KMS-11 (cell line): ENCODE results near the gene CRLF2.
"Not testable (repeated sequence)": the region's sequence is repeated elsewhere in the genome, so short reads cannot be mapped to it uniquely, and the experiment has no call there.

ENCODE experiments used
- H2AFZ ChIP-seq: fragments of 200-600 bp; sonication (generic); 2 replicates; pipeline ENCODE4 v1.6.1; 2016; ENCODE audit warnings: antibody characterized with exemption, mixed run types, low read depth
- H3K27ac ChIP-seq: fragments of 200-600 bp; sonication (generic); 2 replicates; pipeline ENCODE4 v1.6.1; 2016; ENCODE audit warnings: mild to moderate bottlenecking, mixed run types
- H3K27me3 ChIP-seq: fragments of 200-600 bp; sonication (generic); 2 replicates; pipeline ENCODE4 v1.6.1; 2017; ENCODE audit warnings: mild to moderate bottlenecking, low read depth, mixed run types, moderate library complexity; ENCODE audit not compliant: insufficient read depth
- H3K36me3 ChIP-seq: fragments of 200-600 bp; sonication (generic); 2 replicates; pipeline ENCODE4 v1.6.1; 2017; ENCODE audit warnings: mild to moderate bottlenecking, mixed run types; ENCODE audit not compliant: insufficient read depth
- H3K4me1 ChIP-seq: fragments of 200-600 bp; sonication (generic); 2 replicates; pipeline ENCODE4 v1.6.1; 2016; ENCODE audit warnings: mild to moderate bottlenecking, low read depth, mixed run types; ENCODE audit not compliant: poor library complexity, severe bottlenecking
- H3K4me2 ChIP-seq: fragments of 200-600 bp; sonication (generic); 2 replicates; pipeline ENCODE4 v1.7.0; 2016; ENCODE audit warnings: mild to moderate bottlenecking, mixed run types
- H3K4me3 ChIP-seq: fragments of 200-600 bp; sonication (generic); IDR thresholded peaks from 2 replicates; pipeline ENCODE4 v1.6.1; 2017; ENCODE audit warnings: low read depth, low read length, mixed read lengths; ENCODE audit not compliant: insufficient read depth
- H3K79me2 ChIP-seq: fragments of 200-600 bp; sonication (generic); 2 replicates; pipeline ENCODE4 v1.6.1; 2016; ENCODE audit warnings: low read depth, mixed run types; ENCODE audit not compliant: insufficient read depth
- H3K9ac ChIP-seq: fragments of 200-600 bp; sonication (generic); 2 replicates; pipeline ENCODE4 v1.6.1; 2016; ENCODE audit warnings: mild to moderate bottlenecking, mixed run types
- H4K20me1 ChIP-seq: fragments of 200-600 bp; sonication (generic); 2 replicates; pipeline ENCODE4 v1.6.1; 2016; ENCODE audit warnings: mild to moderate bottlenecking, mixed run types; ENCODE audit not compliant: insufficient read depth
- TF ChIP-seq, protein P1 (sequence below): fragments of 200-600 bp; sonication (generic); conservative IDR thresholded peaks from 2 replicates; pipeline ENCODE4 v1.6.1; 2017; ENCODE audit warnings: low read depth, mild to moderate bottlenecking, antibody characterized with exemption, low read length, moderate library complexity, mixed read lengths

The CRLF2 gene

GRCh38 chrX:1178580-1179057 is 33.8 kb downstream of the CRLF2 start:
- no peak overlapping the region for H3K4me3 ChIP-seq
- no peaks in the 10 kb centered on the region for H3K4me1 ChIP-seq
- no peaks in the 10 kb centered on the region for H4K20me1 ChIP-seq
- H3K9ac ChIP-seq, result no peak overlapping the region
- no peaks in the 10 kb centered on the region for H3K79me2 ChIP-seq
- TF ChIP-seq, protein P1, sequence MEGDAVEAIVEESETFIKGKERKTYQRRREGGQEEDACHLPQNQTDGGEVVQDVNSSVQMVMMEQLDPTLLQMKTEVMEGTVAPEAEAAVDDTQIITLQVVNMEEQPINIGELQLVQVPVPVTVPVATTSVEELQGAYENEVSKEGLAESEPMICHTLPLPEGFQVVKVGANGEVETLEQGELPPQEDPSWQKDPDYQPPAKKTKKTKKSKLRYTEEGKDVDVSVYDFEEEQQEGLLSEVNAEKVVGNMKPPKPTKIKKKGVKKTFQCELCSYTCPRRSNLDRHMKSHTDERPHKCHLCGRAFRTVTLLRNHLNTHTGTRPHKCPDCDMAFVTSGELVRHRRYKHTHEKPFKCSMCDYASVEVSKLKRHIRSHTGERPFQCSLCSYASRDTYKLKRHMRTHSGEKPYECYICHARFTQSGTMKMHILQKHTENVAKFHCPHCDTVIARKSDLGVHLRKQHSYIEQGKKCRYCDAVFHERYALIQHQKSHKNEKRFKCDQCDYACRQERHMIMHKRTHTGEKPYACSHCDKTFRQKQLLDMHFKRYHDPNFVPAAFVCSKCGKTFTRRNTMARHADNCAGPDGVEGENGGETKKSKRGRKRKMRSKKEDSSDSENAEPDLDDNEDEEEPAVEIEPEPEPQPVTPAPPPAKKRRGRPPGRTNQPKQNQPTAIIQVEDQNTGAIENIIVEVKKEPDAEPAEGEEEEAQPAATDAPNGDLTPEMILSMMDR, result no peak
- no peaks in the 10 kb centered on the region for H3K36me3 ChIP-seq
- no peak overlapping the region for H3K27ac ChIP-seq
- no peak overlapping the region for H2AFZ ChIP-seq
- H3K4me2 ChIP-seq, result no peak overlapping the region
- no peaks in the 10 kb centered on the region for H3K27me3 ChIP-seq

DNA sequence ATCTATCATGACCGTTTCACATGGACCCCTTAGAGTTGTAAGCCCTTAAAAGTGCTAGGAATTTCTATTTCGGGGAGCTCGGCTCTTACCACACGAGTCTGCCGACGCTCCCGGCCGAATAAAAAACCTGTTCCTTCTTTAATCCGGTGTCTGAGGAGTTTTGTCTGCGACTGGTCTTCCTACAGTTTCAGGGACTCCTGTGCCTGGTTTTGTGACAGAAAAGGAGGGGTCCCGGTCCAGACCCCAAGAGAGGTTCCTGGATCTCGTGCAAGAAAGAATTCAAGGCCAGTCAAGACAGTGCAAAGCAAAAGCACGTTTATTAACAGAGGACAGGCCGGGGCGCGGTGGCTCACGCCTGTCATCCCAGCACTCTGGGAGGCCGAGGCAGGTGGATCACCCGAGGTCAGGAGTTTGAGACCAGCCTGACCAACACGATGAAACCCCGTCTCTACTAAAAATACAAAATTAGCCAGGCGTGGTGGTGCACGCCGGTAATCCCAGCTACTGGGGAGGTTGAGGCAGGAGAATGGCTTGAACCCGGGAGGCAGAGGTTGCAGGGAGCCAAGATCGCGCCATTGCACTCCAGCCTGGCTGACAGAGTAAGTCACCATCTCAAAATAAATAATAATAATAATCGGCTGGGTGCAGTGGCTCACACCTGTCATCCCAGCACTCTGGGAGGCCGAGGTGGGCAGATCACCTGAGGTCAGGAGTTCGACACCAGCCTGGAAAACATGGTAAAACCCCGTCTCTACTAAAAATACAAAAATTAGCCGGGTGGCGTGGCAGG is 35.7 kb downstream of the CRLF2 start:
- not testable (repeated sequence) for H3K27ac ChIP-seq, H3K4me3 ChIP-seq, H3K4me1 ChIP-seq, H3K9ac ChIP-seq, H3K4me2 ChIP-seq, H4K20me1 ChIP-seq, H3K27me3 ChIP-seq, H3K36me3 ChIP-seq, H2AFZ ChIP-seq, H3K79me2 ChIP-seq

DNA sequence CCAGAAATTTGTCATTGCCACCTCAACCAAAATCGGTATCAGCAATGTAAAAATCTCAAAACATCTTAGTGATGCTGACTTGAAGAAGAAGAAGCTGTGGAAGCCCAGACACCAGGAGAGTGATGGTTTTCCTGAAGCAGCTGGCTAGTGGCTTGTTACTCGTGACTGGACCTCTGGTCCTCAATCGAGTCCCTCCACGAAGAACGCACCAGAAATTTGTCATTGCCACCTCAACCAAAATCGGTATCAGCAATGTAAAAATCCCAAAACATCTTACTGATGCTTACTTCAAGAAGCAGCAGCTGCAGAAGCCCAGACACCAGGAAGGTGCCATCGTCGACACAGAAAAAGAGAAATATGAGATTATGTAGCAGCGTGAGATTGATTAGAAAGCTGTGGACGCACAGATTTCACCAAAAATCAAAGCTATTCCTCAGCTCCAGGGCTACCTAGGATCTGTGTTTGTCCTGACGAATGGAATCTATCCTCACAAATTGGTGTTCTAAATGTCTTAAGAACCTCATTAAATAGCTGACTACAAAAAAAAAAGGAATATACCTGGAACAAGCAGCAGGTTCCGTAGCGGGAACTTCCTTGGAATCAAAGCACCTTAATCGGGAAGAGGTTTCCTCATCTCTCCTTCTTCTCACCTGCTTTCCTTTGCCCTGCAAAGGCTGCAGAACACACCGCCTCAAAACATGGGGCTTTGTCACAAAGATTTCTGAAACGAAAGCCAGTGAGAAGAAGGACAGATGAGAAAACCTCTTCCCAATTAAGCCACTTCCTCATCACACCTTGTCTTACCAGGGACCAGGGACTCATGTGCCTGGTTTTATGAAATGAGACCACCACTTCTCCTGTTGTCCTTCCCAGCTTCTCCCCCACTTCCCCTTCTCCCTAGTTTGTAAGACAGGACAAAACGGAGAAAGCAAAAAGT is 37.6 kb downstream of the CRLF2 start:
- not testable (repeated sequence) for H3K27me3 ChIP-seq, H3K27ac ChIP-seq, H3K9ac ChIP-seq, H2AFZ ChIP-seq, H4K20me1 ChIP-seq, H3K79me2 ChIP-seq, H3K4me1 ChIP-seq, H3K4me2 ChIP-seq, H3K36me3 ChIP-seq, H3K4me3 ChIP-seq

DNA sequence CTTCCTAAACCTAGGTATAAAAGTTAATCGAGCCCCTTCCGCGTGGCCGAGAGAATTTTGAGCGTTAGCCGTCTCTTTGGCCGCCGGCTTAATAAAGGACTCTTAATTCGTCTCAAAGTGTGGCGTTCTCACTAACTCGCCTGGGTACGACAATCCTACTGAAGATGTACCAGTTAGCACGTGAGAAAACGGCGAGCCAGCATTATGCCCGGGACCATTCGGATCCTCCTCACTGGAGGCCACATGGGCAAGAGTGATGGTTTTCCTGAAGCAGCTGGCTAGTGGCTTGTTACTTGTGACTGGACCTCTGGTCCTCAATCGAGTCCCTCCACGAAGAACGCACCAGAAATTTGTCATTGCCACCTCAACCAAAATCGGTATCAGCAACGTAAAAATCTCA is 39.0 kb downstream of the CRLF2 start:
- H3K79me2 ChIP-seq, H3K36me3 ChIP-seq, H3K4me3 ChIP-seq, H3K27ac ChIP-seq, H3K9ac ChIP-seq, H3K27me3 ChIP-seq, H3K4me2 ChIP-seq, H2AFZ ChIP-seq, H4K20me1 ChIP-seq, H3K4me1 ChIP-seq: not testable (repeated sequence)

DNA sequence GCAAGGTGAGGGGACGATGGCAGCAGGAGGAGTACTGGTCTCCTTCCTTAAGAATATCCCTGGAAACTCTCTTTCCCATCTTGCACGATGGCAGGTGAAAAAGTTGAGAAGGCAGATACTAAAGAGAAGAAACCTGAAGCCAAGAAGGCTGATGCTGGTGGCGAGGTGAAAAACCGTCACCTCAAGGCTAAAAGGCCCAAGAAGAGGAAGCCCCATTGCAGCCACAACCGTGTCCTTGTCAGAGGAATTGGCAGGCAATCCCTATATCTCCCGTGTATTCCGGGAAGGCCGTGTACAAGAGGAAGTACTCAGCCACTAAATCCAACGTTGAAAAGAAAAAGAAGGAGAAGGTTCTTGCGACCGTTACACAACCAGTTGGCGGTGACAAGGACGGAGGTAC is 40.0 kb downstream of the CRLF2 start:
- no peak overlapping the region for H3K4me3 ChIP-seq
- H3K27ac ChIP-seq, result peak overlapping the region; percentile 72
- peak overlapping the region; percentile 29; the same call in 1 of the 2 replicates for H3K4me2 ChIP-seq
- H2AFZ ChIP-seq, result peak overlapping the region; percentile 52
- H3K4me1 ChIP-seq, result no peaks in the 10 kb centered on the region
- no peaks in the 10 kb centered on the region for H3K36me3 ChIP-seq
- no peaks in the 10 kb centered on the region for H3K79me2 ChIP-seq
- no peaks in the 10 kb centered on the region for H4K20me1 ChIP-seq
- no peaks in the 10 kb centered on the region for H3K27me3 ChIP-seq
- H3K9ac ChIP-seq, result no peak overlapping the region; the same call in 1 of the 2 replicates
- TF ChIP-seq, protein P1, result no peak

DNA sequence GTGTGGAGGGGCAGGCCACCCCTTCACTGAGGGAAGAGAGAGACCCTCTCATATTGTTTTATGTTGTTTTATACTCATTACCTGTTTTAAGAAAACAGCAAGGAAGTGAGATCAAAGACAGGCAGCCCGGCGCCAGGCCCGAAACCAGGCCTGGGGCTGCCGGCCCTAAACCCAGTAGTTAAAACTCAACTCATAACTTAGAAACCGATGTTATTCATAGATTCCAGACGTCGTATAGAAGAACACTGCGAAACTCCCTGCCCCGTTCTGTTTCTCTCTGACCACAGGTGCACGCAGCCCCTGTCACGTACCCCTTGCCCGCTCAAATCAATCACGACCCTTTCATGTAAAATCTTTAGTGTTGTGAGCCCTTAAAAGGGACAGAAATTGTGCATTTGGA is 40.5 kb downstream of the CRLF2 start:
- not testable (repeated sequence) for H3K79me2 ChIP-seq, H3K4me3 ChIP-seq, H3K27me3 ChIP-seq, H3K36me3 ChIP-seq, H4K20me1 ChIP-seq, H3K4me1 ChIP-seq
- Histone ChIP-seq H3K9ac (peak overlapping the region; percentile 32; the same call in 1 of the 2 replicates), H2AFZ (peak overlapping the region; percentile 52), H3K27ac (peak overlapping the region; percentile 72), H3K4me2 (peak overlapping the region; percentile 29)
